Upper lobe of left lung (tissue), 4 donors: Measurements from ENCODE around the gene GPR108.

Experiments used
- CTCF ChIP-seq, 6 experiments: fragments of 450-650 bp in 4 of 6; fragments of 200-600 bp in 2 of 6; sonication (generic) in 2 of 6; IDR thresholded peaks; one replicate each; pipeline ENCODE4 v1.5.1; 2016 to 2019; ENCODE audit warnings: antibody characterized with exemption in 6 of 6
- POLR2A ChIP-seq, 4 donors: fragments of 450-650 bp; IDR thresholded peaks; one replicate each; pipeline ENCODE4 v1.5.1; 2016 to 2017; ENCODE audit warnings: antibody characterized with exemption in 4 of 4, mild to moderate bottlenecking in 2 of 4
- POLR2AphosphoS5 ChIP-seq, 2 donors: sonication (generic); formaldehyde crosslinking; IDR thresholded peaks; one replicate each; pipeline ENCODE4 v1.5.1; 2017; ENCODE audit warnings: antibody characterized with exemption in 2 of 2

- TF ChIP-seq POLR2AphosphoS5 (IDR thresholded peaks at IDR 0.05) (no peak), CTCF (IDR thresholded peaks at IDR 0.05) (no peak), POLR2A (IDR thresholded peaks at IDR 0.05) (no peak)
Measured at GRCh38 chr19:6777434-6777833, 40.1 kb upstream of the GPR108 start.
